HepG2 (cell line): Measurements from ENCODE around the gene ZNF330. TPM values are rescaled to one million over a fixed set of nuclear protein-coding genes. Genes with fewer than 3 reads are reported as not detected.
"Not testable (repeated sequence)": the region's sequence is repeated elsewhere in the genome, so short reads cannot be mapped to it uniquely, and the experiment has no call there.

Experiments used
- ATAC-seq: fragments of 200-7000 bp; cut with Tn5 transposase; 3 replicates; pipeline ENCODE4 v1.9.1; 2020; ENCODE audit warnings: mild to moderate bottlenecking, moderate library complexity
- BruUV-seq: library from RNA; stranded (reverse); fragments of 400-500 nt; replicated peaks from 2 replicates; lab custom pipeline; 2021; lab: Mats Ljungman, UMichigan
- CTCF ChIA-PET: fragments of 300-600 bp; formaldehyde crosslinking; extraction: SDS; loops from one replicate; lab custom pipeline; 2021; ENCODE audit warnings: low total read pairs, inconsistent platforms, low intra/inter-chr PET ratio; lab: Yijun Ruan, JAX
- POLR2A ChIA-PET: fragments of 350-600 bp; sonication (Branson Sonifier 250); formaldehyde crosslinking; loops from one replicate; lab custom pipeline; 2020; ENCODE audit warnings: antibody characterized with exemption, inconsistent platforms; lab: Yijun Ruan, JAX
- DNase-seq: peaks from one replicate; pipeline ENCODE4 v3.0.0-alpha.2; 2015; ENCODE audit warnings: low spot score
- FAIRE-seq: peaks from 3 replicates; lab custom pipeline; 2011; peaks lifted over from hg19 to GRCh38; lab: Jason Lieb, UNC
- H2AFZ ChIP-seq: one replicate; pipeline ENCODE4 v1.6.1; 2011; ENCODE audit warnings: low read length, inconsistent platforms
- H3K27ac ChIP-seq: fragments of 300-600 bp; 3 replicates; pipeline ENCODE4 v1.8.0; 2011; ENCODE audit warnings: mixed run types, mild to moderate bottlenecking, mixed read lengths, low read length, inconsistent platforms; ENCODE audit not compliant: insufficient read depth; ENCODE audit errors: extremely low read length
- H3K27me3 ChIP-seq, 2 experiments: fragments of 200-600 bp in 1 of 2; 2 replicates in 1 of 2; 3 replicates in 1 of 2; pipeline versions ENCODE4 v1.6.0 to v1.8.0; 2011; ENCODE audit warnings: low read length in 2 of 2, mild to moderate bottlenecking in 2 of 2, moderate library complexity in 2 of 2, inconsistent platforms in 1 of 2; ENCODE audit not compliant: insufficient read depth in 2 of 2, control insufficient read depth in 1 of 2
- H3K36me3 ChIP-seq, 2 experiments: fragments of 200-600 bp in 1 of 2; replicated peaks in 1 of 2; 2 replicates in 1 of 2; 3 replicates in 1 of 2; pipeline versions ENCODE4 v1.5.1 to v1.8.0; 2011; ENCODE audit warnings: low read length in 2 of 2, inconsistent platforms in 1 of 2; ENCODE audit not compliant: insufficient read depth in 2 of 2, control insufficient read depth in 1 of 2
- H3K4me1 ChIP-seq: 2 replicates; pipeline ENCODE4 v1.5.1; 2012; ENCODE audit warnings: low read length, inconsistent platforms; ENCODE audit not compliant: insufficient read depth
- H3K4me2 ChIP-seq: 2 replicates; pipeline ENCODE4 v1.6.0; 2011; ENCODE audit warnings: low read depth, low read length, inconsistent platforms
- H3K4me3 ChIP-seq, 3 experiments: fragments of 200-600 bp in 1 of 3; sonication (generic), shearing (Covaris generic) in 1 of 3; replicated peaks in 1 of 3; 2 replicates each; pipeline ENCODE4 v1.5.1; 2011 to 2016; ENCODE audit warnings: low read length in 3 of 3, inconsistent platforms in 2 of 3, low read depth in 2 of 3, mild to moderate bottlenecking in 2 of 3, control low read depth in 1 of 3, mixed read lengths in 1 of 3; ENCODE audit not compliant: insufficient read depth in 1 of 3
- H3K79me2 ChIP-seq: one replicate; pipeline ENCODE4 v1.6.1; 2011; ENCODE audit warnings: low read length, inconsistent platforms; ENCODE audit not compliant: insufficient read depth
- H3K9ac ChIP-seq: 2 replicates; pipeline ENCODE4 v1.6.0; 2011; ENCODE audit warnings: mild to moderate bottlenecking, low read depth, low read length, inconsistent platforms; ENCODE audit not compliant: insufficient read depth
- H3K9me3 ChIP-seq: 2 replicates; pipeline ENCODE4 v1.5.1; 2012; ENCODE audit warnings: mild to moderate bottlenecking, low read length
- H4K20me1 ChIP-seq: 2 replicates; pipeline ENCODE4 v1.6.0; 2011; ENCODE audit warnings: inconsistent platforms, mild to moderate bottlenecking, low read length, moderate library complexity; ENCODE audit not compliant: insufficient read depth
- DPF2 ChIP-seq: sonication (generic); formaldehyde crosslinking; IDR thresholded peaks from 2 replicates; pipeline ENCODE4 v1.4.0; 2020; ENCODE audit warnings: mild to moderate bottlenecking, low read depth, missing genetic modification reagents, borderline replicate concordance
- TAF15 ChIP-seq: fragments of 200-400 bp; formaldehyde crosslinking; IDR thresholded peaks from one replicate; pipeline ENCODE4 v1.6.1; 2018; ENCODE audit warnings: mild to moderate bottlenecking, low read depth, low read length; ENCODE audit not compliant: poor library complexity, severe bottlenecking
- TEAD2 ChIP-seq: sonication (generic); formaldehyde crosslinking; IDR thresholded peaks from 2 replicates; pipeline ENCODE4 v1.9.0; 2021; ENCODE audit warnings: missing genetic modification reagents
- UBTF ChIP-seq: sonication (generic); formaldehyde crosslinking; IDR thresholded peaks from 2 replicates; pipeline ENCODE4 v1.4.0; 2020; ENCODE audit warnings: mild to moderate bottlenecking, missing genetic modification reagents
- ZKSCAN5 ChIP-seq: sonication (generic); formaldehyde crosslinking; IDR thresholded peaks from 2 replicates; pipeline ENCODE4 v1.5.1; 2020; ENCODE audit warnings: mild to moderate bottlenecking, missing genetic modification reagents
- ZSCAN22 ChIP-seq: sonication (generic); formaldehyde crosslinking; IDR thresholded peaks from 2 replicates; pipeline ENCODE4 v1.4.0; 2020; ENCODE audit warnings: mild to moderate bottlenecking, missing genetic modification reagents
- WGBS: methylation state at CpG from one replicate; pipeline ENCODE4 v1.1.6; 2017; ENCODE audit warnings: low lambda C conversion rate; 5-methylcytosine and 5-hydroxymethylcytosine counted together
- in situ Hi-C: cut with HindIII; loops from 2 replicates; pipeline ENCODE4 v1.10.0; 2017; ENCODE audit warnings: low pct_unique_long_range_greater_than_20kb; ENCODE audit not compliant: extremely low pct_ligation_motif_present
- intact Hi-C: fragments of 100-400 bp; cut with micrococcal nuclease; formaldehyde crosslinking; loops from one replicate; pipeline ENCODE4 v1.10.0; 2022; ENCODE audit not compliant: unreplicated experiment
- polyA plus RNA-seq, 8 experiments: library from polyadenylated mRNA; depleted of rRNA in 3 of 8; stranded (reverse) in 7 of 8; unstranded in 1 of 8; fragments of >200 nt; fragmentation: Illumina TruSeq in 4 of 8; extraction: Trizol in 4 of 8; gene quantifications; 2 replicates each; pipeline versions ENCODE4 v1.2.1 to v1.2.3, GENCODE V29; 2011 to 2016; ENCODE audit warnings: low read depth in 4 of 8, missing spikeins in 1 of 8, mixed read lengths in 1 of 8; ENCODE audit not compliant: insufficient read depth in 1 of 8
- total RNA-seq, 5 experiments: library from RNA; depleted of rRNA; stranded (reverse); fragments of >200 nt; fragmentation: Illumina TruSeq; extraction: Trizol; gene quantifications; 2 replicates each; pipeline ENCODE4 v1.2.3, GENCODE V29; 2016; ENCODE audit warnings: low read depth in 1 of 5

Gene ZNF330
- total and polyA plus RNA-seq, 2 of the 13 experiments (the other 11 are each of a cell fraction or from before 2014, with no cell fraction given), result 23.3 to 43.4 TPM

DNA sequence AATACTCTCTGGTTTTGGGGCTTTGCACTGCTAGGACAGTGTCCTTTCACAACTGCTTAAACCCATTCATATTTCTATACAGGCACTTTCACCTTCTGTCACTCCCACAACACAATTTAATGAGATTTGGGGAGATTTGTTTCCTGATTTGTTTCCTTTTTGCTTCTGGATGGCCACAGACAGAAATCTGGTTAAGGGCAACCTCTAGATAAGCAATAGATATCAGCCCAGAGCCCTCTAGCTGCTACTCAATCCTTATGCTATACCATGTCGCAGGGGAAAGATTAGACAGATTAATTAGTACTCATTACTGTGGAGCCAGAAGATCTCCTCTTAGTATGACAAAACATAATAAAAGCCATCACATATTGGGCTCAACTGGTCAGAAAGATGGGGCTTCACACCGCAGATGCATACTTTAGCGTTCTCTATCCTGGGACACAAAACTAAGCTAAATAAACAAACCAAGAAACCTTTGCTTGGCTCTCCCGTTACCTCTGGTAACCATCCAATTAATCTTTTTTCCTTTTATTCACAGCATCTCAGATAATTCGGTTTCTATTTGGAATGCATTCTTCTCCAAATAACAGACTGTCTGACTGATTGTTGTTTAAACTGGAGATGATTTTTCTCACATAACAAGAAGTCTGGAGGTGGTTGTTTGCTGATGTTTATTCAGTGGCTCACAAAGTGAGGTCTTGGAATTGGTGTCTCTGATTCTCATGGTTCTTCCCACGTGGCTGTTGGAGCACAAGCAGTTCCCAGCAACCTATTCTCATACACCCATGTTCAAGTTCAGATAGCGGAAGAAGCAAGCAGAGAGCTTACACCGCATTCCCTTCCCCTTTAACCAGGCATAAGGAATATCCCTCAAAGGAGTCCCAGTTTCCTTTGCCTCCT is 41.0 kb upstream of the ZNF330 start (continued):
- no peak for TF ChIP-seq ZKSCAN5 (CRISPR knock-in tag)

- no peaks in the 10 kb centered on the region for H3K4me1 ChIP-seq
- BruUV-seq, result no TSS peak
- DNase-seq (no peak), ATAC-seq (no peak), FAIRE-seq (no peak)
- H3K27ac ChIP-seq, result no peak overlapping the region
- no peak overlapping the region for H3K9ac ChIP-seq
- POLR2A ChIA-PET, result no interaction called here
- no peaks in the 10 kb centered on the region for H3K36me3 ChIP-seq
- intact Hi-C loops (no loop called here), in situ Hi-C loops (no loop called here)
- H4K20me1 ChIP-seq, result no peaks in the 10 kb centered on the region
- CTCF ChIA-PET, result no interaction called here
- WGBS, result 0% methylated on average over 2 of the region's 2 CpGs
- no peak overlapping the region for H3K4me3 ChIP-seq
- no peak for TF ChIP-seq ZSCAN22
- no peak for TF ChIP-seq UBTF (CRISPR knock-in tag)
- TF ChIP-seq TEAD2 (CRISPR knock-in tag), result no peak
- no peak for TF ChIP-seq DPF2
- TF ChIP-seq TAF15, result no peak
- TF ChIP-seq, all 625 proteins: peak for 0
- H2AFZ ChIP-seq, result no peak overlapping the region
- H3K9me3 ChIP-seq, result no peaks in the 10 kb centered on the region
- no peak overlapping the region for H3K4me2 ChIP-seq
- no peaks in the 10 kb centered on the region for H3K27me3 ChIP-seq
- no peaks in the 10 kb centered on the region for H3K79me2 ChIP-seq
These were observed 39.5 kb upstream of the ZNF330 start for GRCh38 chr4:141180991-141181761.

- not testable (repeated sequence) for ATAC-seq
These were observed 37.2 kb upstream of the ZNF330 start for GRCh38 chr4:141183491-141183890.

More at GRCh38 chr4:141183491-141183890, 37.2 kb upstream of the ZNF330 start:
- H3K79me2 ChIP-seq, H3K9ac ChIP-seq, H3K27me3 ChIP-seq, H4K20me1 ChIP-seq, BruUV-seq, H3K27ac ChIP-seq, in situ Hi-C loops, H2AFZ ChIP-seq, POLR2A ChIA-PET, intact Hi-C loops, DNase-seq, H3K4me2 ChIP-seq, FAIRE-seq, H3K4me1 ChIP-seq, CTCF ChIA-PET, H3K4me3 ChIP-seq, H3K36me3 ChIP-seq, H3K9me3 ChIP-seq: not testable (repeated sequence)
- 22% methylated on average over 2 of the region's 2 CpGs for WGBS
